SJSA1 (cell line): Measurements from ENCODE around the gene TBXA2R. TPM values are rescaled to one million over a fixed set of nuclear protein-coding genes. Genes with fewer than 3 reads are reported as not detected.

ENCODE experiments used
- DNase-seq, 2 experiments: peaks; one replicate each; pipeline ENCODE4 v3.0.0-alpha.2; 2015 to 2020; ENCODE audit warnings: low spot score in 2 of 2, low read depth in 1 of 2
- H3K27ac ChIP-seq: fragments of 250-450 bp; sonication (Bioruptor Pico); 2 replicates; pipeline ENCODE4 v1.5.1; 2020; ENCODE audit warnings: mild to moderate bottlenecking, moderate library complexity
- H3K27me3 ChIP-seq: fragments of 250-450 bp; sonication (Bioruptor Pico); replicated peaks from 2 replicates; pipeline ENCODE4 v1.5.1; 2020; ENCODE audit warnings: mild to moderate bottlenecking, moderate library complexity
- H3K36me3 ChIP-seq: fragments of 250-450 bp; sonication (Bioruptor Pico); 2 replicates; pipeline ENCODE4 v1.5.1; 2020; ENCODE audit warnings: mild to moderate bottlenecking
- H3K4me1 ChIP-seq: fragments of 250-450 bp; sonication (Bioruptor Pico); replicated peaks from 2 replicates; pipeline ENCODE4 v1.6.1; 2021; ENCODE audit warnings: mild to moderate bottlenecking
- H3K4me3 ChIP-seq: fragments of 250-450 bp; sonication (Bioruptor Pico); 2 replicates; pipeline ENCODE4 v1.5.1; 2020; ENCODE audit warnings: mild to moderate bottlenecking
- H3K9me3 ChIP-seq: fragments of 250-450 bp; sonication (Bioruptor Pico); replicated peaks from 2 replicates; pipeline ENCODE4 v1.5.1; 2020; ENCODE audit warnings: mild to moderate bottlenecking
- total RNA-seq: library from RNA; depleted of rRNA; stranded (reverse); fragments of >200 nt; shearing (Covaris generic); gene quantifications from 2 replicates; pipeline ENCODE4 v1.2.3, GENCODE V29; 2014

The TBXA2R gene
- total RNA-seq, 1 experiment from 2014 or later = not detected

DNA sequence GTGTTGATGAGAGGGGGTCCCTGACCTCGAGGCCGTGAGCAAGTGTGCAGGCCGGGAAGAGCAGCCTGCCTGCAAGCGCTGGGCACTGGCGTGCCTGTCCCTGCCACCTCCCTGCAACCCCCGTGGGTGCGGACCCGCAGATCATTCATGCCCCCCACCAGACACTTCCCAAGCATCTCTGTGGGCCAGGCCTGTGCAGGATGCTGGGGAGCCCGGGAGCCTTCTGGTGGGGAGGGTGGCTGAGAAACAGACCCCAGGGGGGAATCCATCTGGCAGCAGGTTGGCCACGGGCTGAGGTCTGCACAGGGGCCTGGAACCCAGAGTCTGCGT, 38.4 kb upstream of the TBXA2R start:
- Histone ChIP-seq H3K4me1 (no peaks in the 10 kb centered on the region), H3K9me3 (no peaks in the 10 kb centered on the region), H3K36me3 (peaks cover 12% of the 10 kb centered on the region; the same call in 1 of the 2 replicates), H3K27me3 (no peaks in the 10 kb centered on the region), H3K4me3 (no peak overlapping the region), H3K27ac (no peak overlapping the region)
- no peak for DNase-seq

DNA sequence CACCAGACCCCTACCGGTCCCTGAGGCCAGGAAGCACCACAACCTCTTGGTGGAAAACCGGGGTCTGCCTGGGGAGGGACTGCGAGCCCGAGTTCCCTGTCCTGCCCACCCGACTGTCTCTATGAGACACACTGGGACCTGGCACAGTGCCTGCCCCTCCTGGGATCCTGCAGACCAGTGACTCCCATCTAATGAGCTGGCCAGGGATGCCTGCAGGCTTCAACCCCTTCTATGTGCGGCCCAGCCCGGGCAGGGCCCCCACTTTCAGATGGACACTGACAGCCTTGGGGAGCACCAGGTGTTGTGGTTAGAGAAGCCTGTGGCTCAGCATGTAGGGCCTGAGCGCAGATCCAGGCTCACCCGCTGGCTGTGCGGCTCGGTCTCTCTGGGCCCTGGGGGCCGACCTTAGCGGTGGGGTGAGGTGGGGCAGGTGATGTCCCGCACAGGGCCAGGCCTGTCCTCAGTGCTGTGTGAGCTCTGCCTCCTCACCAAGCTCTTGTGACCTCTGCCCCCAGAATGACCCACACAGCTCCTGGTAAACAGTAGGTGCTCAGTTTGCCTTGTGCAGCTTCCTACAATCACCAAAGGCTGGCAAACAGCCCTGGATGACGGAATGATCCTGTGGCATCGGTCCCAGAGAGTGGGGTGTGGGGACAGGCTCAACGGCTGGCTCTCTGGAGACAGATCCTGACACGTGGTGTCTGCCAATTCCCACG, 37.8 kb upstream of the TBXA2R start:
- H3K4me3 ChIP-seq = no peak overlapping the region
- no peaks in the 10 kb centered on the region for H3K27me3 ChIP-seq
- no peak for DNase-seq
- no peak overlapping the region for H3K27ac ChIP-seq
- no peaks in the 10 kb centered on the region for H3K4me1 ChIP-seq
- H3K36me3 ChIP-seq = peaks cover 17% of the 10 kb centered on the region
- H3K9me3 ChIP-seq = no peaks in the 10 kb centered on the region

- H3K9me3 ChIP-seq = no peaks in the 10 kb centered on the region
- no peak overlapping the region for H3K4me3 ChIP-seq
- no peaks in the 10 kb centered on the region for H3K4me1 ChIP-seq
- no peak overlapping the region for H3K27ac ChIP-seq
- DNase-seq = no peak
- H3K36me3 ChIP-seq = peaks cover 24% of the 10 kb centered on the region
- no peaks in the 10 kb centered on the region for H3K27me3 ChIP-seq
These were observed 37.1 kb upstream of the TBXA2R start for GRCh38 chr19:3643674-3644313.

DNA sequence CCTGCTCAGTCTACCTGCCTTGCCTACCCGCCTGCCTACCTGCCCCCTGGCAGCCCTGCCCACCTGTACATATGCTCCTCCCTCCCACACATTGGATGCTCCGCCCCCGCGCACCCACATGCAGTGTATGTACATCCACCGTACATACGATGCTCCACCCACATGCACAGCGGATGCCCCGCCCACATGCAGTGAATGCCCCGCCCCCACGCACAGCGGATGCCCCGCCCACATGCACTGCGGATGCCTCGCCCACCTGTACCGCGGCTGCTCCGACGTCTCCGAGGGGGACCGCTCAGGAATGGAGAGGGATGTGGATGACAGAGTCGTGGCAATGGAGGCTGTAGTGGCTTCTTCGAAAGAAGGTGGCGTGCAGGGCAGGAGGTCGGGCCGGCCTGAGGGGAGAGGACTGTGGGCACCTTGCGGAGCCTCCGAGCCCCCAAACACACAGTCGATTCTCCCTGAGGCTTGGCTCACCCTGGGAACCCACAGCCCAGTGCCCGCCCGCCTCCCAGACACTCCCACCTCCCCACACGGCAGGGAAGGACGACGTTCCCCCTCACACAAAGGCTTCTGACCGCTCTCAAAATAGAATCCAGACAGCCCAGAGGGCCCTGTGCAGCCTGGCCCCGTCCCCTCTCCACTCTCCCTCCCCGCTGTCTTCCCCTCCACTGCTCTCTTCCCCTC, 36.5 kb upstream of the TBXA2R start:
- DNase-seq = no peak
- Histone ChIP-seq H3K36me3 (peaks cover 31% of the 10 kb centered on the region), H3K9me3 (no peaks in the 10 kb centered on the region)

DNA sequence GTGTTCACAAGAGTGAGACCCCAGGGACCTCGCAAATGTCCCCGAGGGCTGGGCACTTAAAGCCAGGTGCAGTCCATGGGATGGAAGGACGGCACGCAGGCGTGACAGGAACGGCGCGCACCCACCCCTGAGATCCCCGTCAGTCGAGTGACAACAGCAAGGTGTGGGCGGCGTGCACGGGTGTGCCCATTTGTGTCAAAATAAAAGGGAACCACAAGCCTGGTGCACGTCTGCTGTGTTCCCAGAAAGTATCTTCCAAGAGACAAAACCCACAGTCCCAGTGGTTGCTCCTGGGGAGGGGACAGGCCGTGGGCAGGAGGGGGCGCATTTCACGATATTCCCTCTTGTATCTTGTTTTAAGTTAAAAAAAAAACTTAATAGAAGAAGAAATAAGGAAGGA, 35.6 kb upstream of the TBXA2R start:
- H3K4me1 ChIP-seq = no peaks in the 10 kb centered on the region
- H3K9me3 ChIP-seq = no peaks in the 10 kb centered on the region
- H3K4me3 ChIP-seq = no peak overlapping the region
- H3K27me3 ChIP-seq = no peaks in the 10 kb centered on the region
- DNase-seq = no peak
- H3K36me3 ChIP-seq = peaks cover 34% of the 10 kb centered on the region
- no peak overlapping the region for H3K27ac ChIP-seq

More for the DNA sequence above, 36.5 kb upstream of the TBXA2R start:
- no peak overlapping the region for H3K27ac ChIP-seq
- no peaks in the 10 kb centered on the region for H3K4me1 ChIP-seq
- no peak overlapping the region for H3K4me3 ChIP-seq
- H3K27me3 ChIP-seq = no peaks in the 10 kb centered on the region

DNA sequence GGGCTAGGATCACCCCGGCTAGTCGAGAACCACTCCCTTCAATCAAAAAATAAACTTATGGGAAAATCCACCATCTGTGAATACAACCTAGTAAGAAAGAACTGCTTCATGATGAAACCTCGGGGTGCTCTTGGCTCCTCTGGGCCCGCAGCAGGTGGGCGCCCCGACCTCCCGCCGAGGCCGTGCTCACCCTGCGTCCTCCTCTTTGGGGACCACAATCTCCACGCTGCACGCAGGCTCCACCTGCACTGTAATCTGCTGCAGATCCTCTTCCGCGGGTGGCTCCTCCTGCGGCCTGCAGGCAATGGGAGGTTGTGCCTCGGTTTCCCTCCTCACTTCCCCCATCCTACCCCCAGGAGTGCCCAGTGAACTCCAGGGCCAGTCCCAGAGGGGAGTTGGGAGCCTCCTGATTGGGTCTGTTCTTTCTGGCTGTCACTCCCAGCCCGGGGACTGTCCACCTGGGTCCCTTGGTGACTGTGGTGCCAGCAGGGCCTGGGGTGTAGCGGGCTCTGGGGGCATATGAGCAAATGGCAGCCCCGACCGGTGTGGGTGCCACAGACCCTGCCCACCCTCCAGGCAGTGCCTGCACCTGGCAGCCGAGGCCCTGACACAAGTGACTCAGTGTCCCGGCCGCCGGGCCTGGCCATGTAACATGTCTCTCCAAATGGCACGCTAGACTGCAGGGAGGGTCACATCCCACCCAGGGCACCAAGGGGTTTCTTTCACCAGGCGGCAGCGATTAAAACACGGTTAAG, 35.0 kb upstream of the TBXA2R start:
- H3K4me3 ChIP-seq = no peak overlapping the region
- no peaks in the 10 kb centered on the region for H3K4me1 ChIP-seq
- H3K9me3 ChIP-seq = no peaks in the 10 kb centered on the region
- no peak overlapping the region for H3K27ac ChIP-seq
- no peaks in the 10 kb centered on the region for H3K27me3 ChIP-seq
- no peak for DNase-seq
- H3K36me3 ChIP-seq = peaks cover 34% of the 10 kb centered on the region

GRCh38 chr19:3639479-3639878, 32.8 kb upstream of the TBXA2R start:
- H3K36me3 ChIP-seq = peaks cover 33% of the 10 kb centered on the region
- no peak for DNase-seq
- no peaks in the 10 kb centered on the region for H3K9me3 ChIP-seq
- 0 out of 2 replicates have a peak, but pooled peaks cover 3% of the 10 kb centered on the region for H3K4me1 ChIP-seq
- no peaks in the 10 kb centered on the region for H3K27me3 ChIP-seq
- H3K27ac ChIP-seq = no peak overlapping the region
- no peak overlapping the region for H3K4me3 ChIP-seq

DNA sequence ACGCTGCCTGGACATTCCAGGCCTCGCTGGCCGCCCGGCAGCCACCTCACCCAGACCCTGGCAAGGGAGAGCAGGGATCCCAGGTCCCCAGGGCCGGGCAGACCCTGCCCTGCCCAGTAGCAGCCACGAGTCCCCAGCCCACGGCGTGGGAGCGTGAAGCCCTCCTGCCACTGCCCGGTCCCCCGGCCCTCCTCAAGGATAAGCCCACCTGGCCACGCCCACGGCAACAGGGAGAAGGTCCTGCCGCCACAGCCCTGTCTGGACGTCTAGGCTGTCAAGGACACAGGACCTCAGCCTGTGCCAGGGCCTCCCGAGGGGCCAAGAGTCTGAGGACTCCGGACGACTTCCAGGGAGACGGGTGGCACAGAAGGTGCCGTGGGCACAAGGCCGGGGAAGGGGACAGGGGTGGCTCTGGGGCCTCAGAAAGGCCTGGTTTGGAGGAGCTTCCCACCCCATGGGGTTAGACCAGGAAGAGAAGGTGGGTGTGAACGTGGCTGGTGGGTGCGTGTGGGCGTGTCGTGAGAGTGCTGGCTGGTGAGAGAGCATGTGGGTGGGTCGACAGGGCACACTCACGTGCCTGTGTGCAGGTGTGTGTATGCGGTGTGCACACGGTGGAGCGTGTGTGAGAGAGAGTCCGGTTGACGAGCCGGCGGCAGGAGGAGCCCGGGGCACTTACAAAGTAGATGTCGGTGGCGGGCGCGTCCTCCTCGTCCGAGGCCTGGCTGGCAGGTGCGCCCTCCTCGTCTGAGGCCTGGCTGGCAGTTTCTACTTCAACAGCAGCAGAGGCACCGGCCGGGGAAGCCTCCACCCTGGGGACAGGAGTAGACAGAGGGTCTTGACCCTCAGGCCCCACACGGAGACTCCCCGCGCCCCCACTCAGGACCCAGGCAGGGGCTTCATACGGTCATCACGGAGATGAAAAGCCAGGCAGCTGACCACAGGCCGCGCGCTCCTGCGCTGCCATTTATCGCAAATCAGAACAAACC, 31.8 kb upstream of the TBXA2R start:
- Histone ChIP-seq H3K27ac (no peak overlapping the region), H3K4me3 (no peak overlapping the region), H3K4me1 (0 out of 2 replicates have a peak, but pooled peaks cover 3% of the 10 kb centered on the region), H3K36me3 (peaks cover 33% of the 10 kb centered on the region), H3K27me3 (no peaks in the 10 kb centered on the region), H3K9me3 (no peaks in the 10 kb centered on the region)
- DNase-seq = no peak

GRCh38 chr19:3637621-3638020, 30.9 kb upstream of the TBXA2R start:
- DNase-seq = no peak
- H3K27ac ChIP-seq = no peak overlapping the region
- 0 out of 2 replicates have a peak, but pooled peaks cover 3% of the 10 kb centered on the region for H3K4me1 ChIP-seq
- no peak overlapping the region for H3K4me3 ChIP-seq
- H3K36me3 ChIP-seq = peaks cover 30% of the 10 kb centered on the region
- H3K9me3 ChIP-seq = no peaks in the 10 kb centered on the region
- no peaks in the 10 kb centered on the region for H3K27me3 ChIP-seq

- peaks cover 33% of the 10 kb centered on the region for H3K36me3 ChIP-seq
- no peaks in the 10 kb centered on the region for H3K27me3 ChIP-seq
- H3K4me1 ChIP-seq = 0 out of 2 replicates have a peak, but pooled peaks cover 3% of the 10 kb centered on the region
- no peak overlapping the region for H3K27ac ChIP-seq
- no peak for DNase-seq
- no peaks in the 10 kb centered on the region for H3K9me3 ChIP-seq
- no peak overlapping the region for H3K4me3 ChIP-seq
These were observed 30.3 kb upstream of the TBXA2R start for GRCh38 chr19:3636962-3637361.

- Histone ChIP-seq H3K27ac (no peak overlapping the region), H3K4me3 (no peak overlapping the region), H3K4me1 (0 out of 2 replicates have a peak, but pooled peaks cover 3% of the 10 kb centered on the region), H3K36me3 (peaks cover 37% of the 10 kb centered on the region), H3K9me3 (no peaks in the 10 kb centered on the region), H3K27me3 (no peaks in the 10 kb centered on the region)
- DNase-seq = no peak
These were observed 29.8 kb upstream of the TBXA2R start for GRCh38 chr19:3636506-3636905.

DNA sequence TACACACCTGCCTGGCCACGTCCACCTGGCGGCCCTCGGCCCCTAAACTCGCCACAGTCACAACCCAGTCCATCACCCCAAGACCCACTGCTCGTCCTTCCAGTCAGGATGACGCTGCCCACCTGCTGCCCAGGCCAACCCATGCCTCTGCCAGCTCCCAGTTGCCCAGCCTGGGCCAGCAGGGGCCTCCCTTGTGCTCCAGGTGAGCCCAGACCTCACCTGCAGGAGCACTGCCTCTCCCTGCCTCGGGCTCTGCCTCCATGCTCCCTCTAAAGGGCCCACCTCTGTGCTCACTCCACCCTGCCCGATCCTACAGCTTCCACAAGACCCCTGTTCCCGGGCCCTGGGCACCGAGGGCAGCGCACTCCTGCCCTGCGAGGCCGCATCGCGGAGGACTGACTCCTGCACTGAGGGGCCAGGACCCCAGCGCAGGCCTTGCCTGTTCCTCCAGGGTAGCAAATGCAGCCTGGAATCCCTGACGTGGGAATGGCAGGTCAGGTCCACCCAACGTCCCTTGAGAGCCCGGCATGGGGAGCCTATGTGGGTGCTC, 27.9 kb upstream of the TBXA2R start:
- H3K27ac ChIP-seq = no peak overlapping the region
- peaks cover 35% of the 10 kb centered on the region for H3K36me3 ChIP-seq
- no peaks in the 10 kb centered on the region for H3K27me3 ChIP-seq
- H3K9me3 ChIP-seq = no peaks in the 10 kb centered on the region
- H3K4me1 ChIP-seq = 0 out of 2 replicates have a peak, but pooled peaks cover 3% of the 10 kb centered on the region
- no peak for DNase-seq
- no peak overlapping the region for H3K4me3 ChIP-seq
